SU-DHL-6 (cell line): Measurements from ENCODE around the gene DHDDS.

ENCODE experiments used
- H2AFZ ChIP-seq: fragments of 200-600 bp; sonication (generic); 2 replicates; pipeline ENCODE4 v1.6.1; 2014; ENCODE audit warnings: low read depth, mild to moderate bottlenecking, moderate library complexity, mixed read lengths, antibody characterized with exemption, low read length; ENCODE audit not compliant: severe bottlenecking
- H3F3A ChIP-seq: fragments of 200-600 bp; shearing (Covaris generic); 2 replicates; pipeline ENCODE4 v1.6.0; 2016; ENCODE audit warnings: antibody characterized with exemption, mild to moderate bottlenecking; ENCODE audit not compliant: insufficient read depth
- H3K27ac ChIP-seq: fragments of 200-600 bp; sonication (generic); 2 replicates; pipeline ENCODE4 v1.5.1; 2016; ENCODE audit warnings: low read depth, mild to moderate bottlenecking, low read length, moderate library complexity, mixed read lengths
- H3K27me3 ChIP-seq: fragments of 200-600 bp; sonication (generic), shearing (Covaris generic); 2 replicates; pipeline ENCODE4 v1.6.0; 2014; ENCODE audit warnings: mild to moderate bottlenecking, low read length
- H3K36me3 ChIP-seq: fragments of 200-600 bp; sonication (generic); 2 replicates; pipeline ENCODE4 v1.6.1; 2014; ENCODE audit warnings: mild to moderate bottlenecking, low read length, mixed read lengths
- H3K4me2 ChIP-seq: fragments of 300-600, 200-600 bp; shearing (Covaris generic), sonication (generic); 2 replicates; pipeline ENCODE4 v1.6.0; 2014; ENCODE audit warnings: low read length, low read depth, mild to moderate bottlenecking; ENCODE audit not compliant: poor library complexity, severe bottlenecking
- H3K4me3 ChIP-seq: fragments of 200-600 bp; sonication (generic); 2 replicates; pipeline ENCODE4 v1.5.1; 2014; ENCODE audit warnings: antibody characterized with exemption, low read length, mild to moderate bottlenecking, mixed read lengths; ENCODE audit not compliant: insufficient read depth, poor library complexity, severe bottlenecking
- H3K79me2 ChIP-seq: fragments of 200-600 bp; sonication (generic); 2 replicates; pipeline ENCODE4 v1.6.1; 2014; ENCODE audit warnings: mild to moderate bottlenecking, low read length, moderate library complexity; ENCODE audit not compliant: insufficient read depth
- H3K9ac ChIP-seq: fragments of 200-600 bp; sonication (generic); 2 replicates; pipeline ENCODE4 v1.7.0; 2014; ENCODE audit warnings: mild to moderate bottlenecking, low read length
- H3K9me2 ChIP-seq: fragments of 200-600 bp; sonication (generic); replicated peaks from 2 replicates; pipeline ENCODE4 v1.6.1; 2014; ENCODE audit warnings: low read length; ENCODE audit not compliant: insufficient read depth
- H3K9me3 ChIP-seq: fragments of 200-600 bp; sonication (generic); 2 replicates; pipeline ENCODE4 v1.6.1; 2014; ENCODE audit warnings: low read length, mixed read lengths; ENCODE audit not compliant: insufficient read depth
- H4K20me1 ChIP-seq: fragments of 200-600 bp; sonication (generic); 2 replicates; pipeline ENCODE4 v1.6.1; 2014; ENCODE audit warnings: low read depth, mild to moderate bottlenecking, antibody characterized with exemption, low read length, moderate library complexity, mixed read lengths
- CTCF ChIP-seq: fragments of 200-600 bp; sonication (generic); IDR thresholded peaks from one replicate; pipeline ENCODE4 v1.5.1; 2017; ENCODE audit warnings: antibody characterized with exemption, mild to moderate bottlenecking, low read length, moderate library complexity; ENCODE audit not compliant: insufficient read depth, poor library complexity, severe bottlenecking
- EZH2phosphoT487 ChIP-seq: fragments of 200-600 bp; sonication (generic), shearing (Covaris generic); conservative IDR thresholded peaks from 2 replicates; pipeline ENCODE4 v1.6.1; 2018; ENCODE audit warnings: mild to moderate bottlenecking, antibody characterized with exemption, low read length, moderate library complexity, mixed read lengths

Gene DHDDS

GRCh38 chr1:26388791-26389445, 43.2 kb upstream of the DHDDS start:
- no peaks in the 10 kb centered on the region for H3F3A ChIP-seq
- H3K79me2 ChIP-seq = no peaks in the 10 kb centered on the region
- no peak overlapping the region for H3K4me3 ChIP-seq
- no peaks in the 10 kb centered on the region for H3K9me3 ChIP-seq
- TF ChIP-seq EZH2phosphoT487 (no peak), CTCF (no peak)
- no peak overlapping the region for H3K27ac ChIP-seq
- no peaks in the 10 kb centered on the region for H3K27me3 ChIP-seq
- no peak overlapping the region for H3K9ac ChIP-seq
- no peak overlapping the region for H2AFZ ChIP-seq
- no peaks in the 10 kb centered on the region for H3K9me2 ChIP-seq
- H3K4me2 ChIP-seq = no peak overlapping the region
- no peaks in the 10 kb centered on the region for H3K36me3 ChIP-seq
- no peaks in the 10 kb centered on the region for H4K20me1 ChIP-seq

- H3K27ac ChIP-seq = no peak overlapping the region
- no peak overlapping the region for H3K9ac ChIP-seq
- TF ChIP-seq EZH2phosphoT487 (no peak), CTCF (no peak)
- H3K4me3 ChIP-seq = no peak overlapping the region
- no peaks in the 10 kb centered on the region for H3K36me3 ChIP-seq
- H2AFZ ChIP-seq = no peak overlapping the region
- H4K20me1 ChIP-seq = no peaks in the 10 kb centered on the region
- no peaks in the 10 kb centered on the region for H3K27me3 ChIP-seq
- no peaks in the 10 kb centered on the region for H3K79me2 ChIP-seq
- no peaks in the 10 kb centered on the region for H3K9me2 ChIP-seq
- H3K9me3 ChIP-seq = no peaks in the 10 kb centered on the region
- no peaks in the 10 kb centered on the region for H3F3A ChIP-seq
- no peak overlapping the region for H3K4me2 ChIP-seq
These were observed 42.4 kb upstream of the DHDDS start for GRCh38 chr1:26389604-26390247.

- Histone ChIP-seq H3K27me3 (no peaks in the 10 kb centered on the region), H3K9me2 (no peaks in the 10 kb centered on the region), H3K36me3 (no peaks in the 10 kb centered on the region), H3K79me2 (no peaks in the 10 kb centered on the region), H3K9me3 (no peaks in the 10 kb centered on the region), H3K9ac (no peak overlapping the region), H2AFZ (no peak overlapping the region), H4K20me1 (no peaks in the 10 kb centered on the region), H3K4me3 (no peak overlapping the region), H3F3A (no peaks in the 10 kb centered on the region), H3K4me2 (no peak overlapping the region), H3K27ac (no peak overlapping the region)
- TF ChIP-seq CTCF (no peak), EZH2phosphoT487 (no peak)
These were observed 40.7 kb upstream of the DHDDS start for GRCh38 chr1:26391450-26391849.
